Endothelial cell (in vitro differentiated cells): ENCODE data around the gene DIS3L2. TPM values are rescaled to one million over a fixed set of nuclear protein-coding genes. Genes with fewer than 3 reads are reported as not detected.
A peak's percentile ranks its signal among the peaks of the same experiment; 100 is the strongest.

Experiments used
- DNase-seq: peaks from one replicate; pipeline ENCODE4 v3.0.0; 2021; ENCODE audit warnings: low spot score
- H3K27ac Mint-ChIP-seq: one replicate; pipeline ENCODE4 v1.8.0; 2021; ENCODE audit warnings: mixed read lengths, inconsistent platforms; ENCODE audit not compliant: unreplicated experiment
- H3K27me3 Mint-ChIP-seq: one replicate; pipeline ENCODE4 v1.8.0; 2021; ENCODE audit warnings: mild to moderate bottlenecking, moderate library complexity, mixed read lengths, inconsistent platforms; ENCODE audit not compliant: unreplicated experiment
- H3K36me3 Mint-ChIP-seq: one replicate; pipeline ENCODE4 v1.8.0; 2021; ENCODE audit warnings: mild to moderate bottlenecking, low read depth, mixed read lengths, inconsistent platforms; ENCODE audit not compliant: unreplicated experiment
- H3K4me1 Mint-ChIP-seq: one replicate; pipeline ENCODE4 v1.8.0; 2021; ENCODE audit warnings: mild to moderate bottlenecking, mixed read lengths, inconsistent platforms; ENCODE audit not compliant: unreplicated experiment
- H3K4me3 Mint-ChIP-seq: one replicate; pipeline ENCODE4 v1.8.0; 2021; ENCODE audit warnings: mild to moderate bottlenecking, mixed read lengths, inconsistent platforms; ENCODE audit not compliant: unreplicated experiment
- H3K9me3 Mint-ChIP-seq: one replicate; pipeline ENCODE4 v1.8.0; 2021; ENCODE audit warnings: mixed read lengths, inconsistent platforms; ENCODE audit not compliant: unreplicated experiment
- total RNA-seq: library from RNA; stranded (reverse); fragmentation: NEBNext Ultra II Directional; extraction: Animal tissue kit (Norgen Biotek cat#: 25700); gene quantifications from one replicate; pipeline ENCODE4 v1.2.1, GENCODE V29; 2021; ENCODE audit not compliant: unreplicated experiment
- TF ChIP-seq, protein P1 (sequence below): fragments of 200-600 bp; sonication (generic); IDR thresholded peaks from one replicate; pipeline ENCODE4 v1.5.0; 2021; ENCODE audit warnings: antibody characterized with exemption; ENCODE audit not compliant: unreplicated experiment

DIS3L2 gene
- total RNA-seq, 1 donor from 2014 or later = 42.1 TPM

DNA sequence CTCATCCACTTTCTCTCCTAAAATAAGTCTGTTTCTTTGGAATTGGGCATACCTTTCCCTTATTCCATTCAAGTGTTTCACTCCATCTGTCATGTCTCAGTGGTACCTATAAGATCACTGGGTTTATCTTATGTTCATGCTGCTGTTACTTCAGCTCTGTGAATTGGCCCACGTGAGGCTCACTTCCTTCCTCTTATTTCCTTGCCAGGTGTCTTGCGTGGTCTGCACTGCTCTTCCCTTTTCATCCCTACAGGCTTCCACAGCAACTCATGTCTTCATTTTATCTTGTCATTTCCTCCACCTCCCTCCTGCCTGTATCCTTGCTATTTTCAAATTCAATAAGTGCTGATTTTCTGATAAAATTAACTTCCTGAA is 258.0 kb downstream of the DIS3L2 start:
- TF ChIP-seq, protein P1, sequence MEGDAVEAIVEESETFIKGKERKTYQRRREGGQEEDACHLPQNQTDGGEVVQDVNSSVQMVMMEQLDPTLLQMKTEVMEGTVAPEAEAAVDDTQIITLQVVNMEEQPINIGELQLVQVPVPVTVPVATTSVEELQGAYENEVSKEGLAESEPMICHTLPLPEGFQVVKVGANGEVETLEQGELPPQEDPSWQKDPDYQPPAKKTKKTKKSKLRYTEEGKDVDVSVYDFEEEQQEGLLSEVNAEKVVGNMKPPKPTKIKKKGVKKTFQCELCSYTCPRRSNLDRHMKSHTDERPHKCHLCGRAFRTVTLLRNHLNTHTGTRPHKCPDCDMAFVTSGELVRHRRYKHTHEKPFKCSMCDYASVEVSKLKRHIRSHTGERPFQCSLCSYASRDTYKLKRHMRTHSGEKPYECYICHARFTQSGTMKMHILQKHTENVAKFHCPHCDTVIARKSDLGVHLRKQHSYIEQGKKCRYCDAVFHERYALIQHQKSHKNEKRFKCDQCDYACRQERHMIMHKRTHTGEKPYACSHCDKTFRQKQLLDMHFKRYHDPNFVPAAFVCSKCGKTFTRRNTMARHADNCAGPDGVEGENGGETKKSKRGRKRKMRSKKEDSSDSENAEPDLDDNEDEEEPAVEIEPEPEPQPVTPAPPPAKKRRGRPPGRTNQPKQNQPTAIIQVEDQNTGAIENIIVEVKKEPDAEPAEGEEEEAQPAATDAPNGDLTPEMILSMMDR = no peak
- no peaks in the 10 kb centered on the region for H3K9me3 Mint-ChIP-seq
- no peak for DNase-seq
- H3K27me3 Mint-ChIP-seq = peaks cover 4% of the 10 kb centered on the region
- peaks cover 16% of the 10 kb centered on the region for H3K36me3 Mint-ChIP-seq
- H3K4me3 Mint-ChIP-seq = peak overlapping the region; percentile 2
- H3K4me1 Mint-ChIP-seq = peaks cover 36% of the 10 kb centered on the region
- peak overlapping the region; percentile 24 for H3K27ac Mint-ChIP-seq

- Mint-ChIP-seq H3K27ac (no peak overlapping the region), H3K4me1 (peaks cover 32% of the 10 kb centered on the region), H3K27me3 (peaks cover 4% of the 10 kb centered on the region), H3K4me3 (no peak overlapping the region), H3K36me3 (peaks cover 16% of the 10 kb centered on the region), H3K9me3 (no peaks in the 10 kb centered on the region)
- TF ChIP-seq, protein P1 = no peak
- no peak for DNase-seq
Observed at GRCh38 chr2:232219932-232220331, 258.4 kb downstream of the DIS3L2 start.

GRCh38 chr2:232225429-232225828 is 263.9 kb downstream of the DIS3L2 start:
- Mint-ChIP-seq H3K36me3 (peaks cover 10% of the 10 kb centered on the region), H3K4me1 (no peaks in the 10 kb centered on the region), H3K4me3 (no peak overlapping the region), H3K27me3 (no peaks in the 10 kb centered on the region), H3K27ac (no peak overlapping the region), H3K9me3 (no peaks in the 10 kb centered on the region)
- TF ChIP-seq, protein P1 = no peak
- DNase-seq = no peak

DNA sequence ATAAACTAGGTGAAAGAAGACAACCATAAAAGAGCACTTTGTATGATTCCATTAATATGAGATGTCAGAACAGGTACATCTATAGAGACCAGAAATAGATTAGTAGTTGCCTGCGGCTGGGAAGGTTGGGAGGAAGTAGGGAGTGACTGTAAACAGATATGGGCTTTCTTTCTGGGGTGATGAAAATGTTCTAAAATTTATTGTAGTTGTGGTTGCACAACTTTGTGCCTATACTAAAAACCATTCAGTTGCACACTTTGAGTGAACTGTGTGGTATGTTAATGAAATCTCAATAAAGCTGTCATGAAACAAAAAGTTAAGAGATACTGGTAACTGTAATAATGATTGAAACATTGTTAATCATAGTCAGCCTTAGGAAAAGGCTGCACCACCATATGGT is 264.4 kb downstream of the DIS3L2 start:
- peaks cover 10% of the 10 kb centered on the region for H3K36me3 Mint-ChIP-seq
- H3K27ac Mint-ChIP-seq = no peak overlapping the region
- TF ChIP-seq, protein P1 = no peak
- H3K27me3 Mint-ChIP-seq = peaks cover 2% of the 10 kb centered on the region
- peaks cover 2% of the 10 kb centered on the region for H3K4me1 Mint-ChIP-seq
- H3K9me3 Mint-ChIP-seq = no peaks in the 10 kb centered on the region
- no peak overlapping the region for H3K4me3 Mint-ChIP-seq
- no peak for DNase-seq

GRCh38 chr2:232228332-232228731 is 266.8 kb downstream of the DIS3L2 start:
- Mint-ChIP-seq H3K36me3 (peaks cover 8% of the 10 kb centered on the region), H3K4me3 (no peak overlapping the region)
- no peak for DNase-seq

More at GRCh38 chr2:232228332-232228731, 266.8 kb downstream of the DIS3L2 start:
- peaks cover 5% of the 10 kb centered on the region for H3K27me3 Mint-ChIP-seq
- TF ChIP-seq, protein P1 = no peak
- peaks cover 10% of the 10 kb centered on the region for H3K4me1 Mint-ChIP-seq
- H3K9me3 Mint-ChIP-seq = no peaks in the 10 kb centered on the region
- H3K27ac Mint-ChIP-seq = no peak overlapping the region
